ENCODE measurements around the gene TRIM71.

TRIM71 gene

DNA sequence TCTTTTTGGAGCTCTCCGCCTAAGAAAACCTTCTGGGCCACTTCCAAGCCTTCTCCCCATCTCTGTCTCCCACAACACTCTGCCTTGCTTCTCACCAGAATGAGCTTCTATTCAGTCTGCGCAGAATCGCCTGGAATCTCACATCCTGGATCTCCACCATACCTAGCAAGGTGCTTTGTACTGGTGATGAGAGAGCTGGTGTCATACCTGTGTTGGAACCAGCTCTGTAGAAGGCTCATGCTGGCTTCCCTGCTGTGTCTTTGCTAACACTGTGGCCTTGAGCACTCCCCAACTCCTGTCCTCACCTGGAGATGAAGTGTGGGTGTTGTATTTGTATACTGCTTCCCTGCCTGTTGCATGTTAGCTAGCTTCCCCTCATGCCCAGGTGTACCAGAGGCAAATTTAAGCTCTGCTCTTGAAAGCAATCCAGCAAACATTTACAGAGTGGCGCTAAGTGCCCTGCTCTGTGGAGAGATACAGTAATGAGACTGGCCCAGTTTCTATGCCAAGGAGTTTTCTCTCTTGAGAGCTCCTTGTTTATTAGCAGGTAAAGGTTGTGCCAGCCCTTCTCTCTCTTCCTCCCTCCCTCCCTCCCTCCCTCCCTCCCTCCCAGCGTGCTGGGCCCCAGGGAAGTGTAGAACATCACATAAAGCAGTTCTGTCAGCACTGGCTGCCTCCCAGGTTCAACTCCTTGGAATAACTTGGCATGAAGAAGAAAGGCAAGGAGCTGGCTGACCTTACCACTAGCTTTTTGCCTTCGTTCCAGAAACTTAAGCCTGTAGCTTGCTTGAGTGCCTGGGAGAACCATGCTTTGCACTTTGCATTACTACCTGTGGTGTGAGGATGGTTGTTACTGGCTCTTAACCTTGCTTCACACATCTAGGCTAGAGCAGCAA, 54.9 kb downstream of the TRIM71 start:
- TF ChIP-seq POLR2AphosphoS5 (IDR thresholded peaks at IDR 0.05; ENCODE audit: low read depth, low read length) (no peak), TAF1 (IDR thresholded peaks at IDR 0.05; ENCODE audit: borderline replicate concordance, low read depth, low read length) (no peak), POLR2A (IDR thresholded peaks at IDR 0.05; ENCODE audit: low read depth, low read length) (no peak)
- DNase-seq (ENCODE audit: insufficient read length) (no peak), FAIRE-seq (peak; percentile 27)

DNA sequence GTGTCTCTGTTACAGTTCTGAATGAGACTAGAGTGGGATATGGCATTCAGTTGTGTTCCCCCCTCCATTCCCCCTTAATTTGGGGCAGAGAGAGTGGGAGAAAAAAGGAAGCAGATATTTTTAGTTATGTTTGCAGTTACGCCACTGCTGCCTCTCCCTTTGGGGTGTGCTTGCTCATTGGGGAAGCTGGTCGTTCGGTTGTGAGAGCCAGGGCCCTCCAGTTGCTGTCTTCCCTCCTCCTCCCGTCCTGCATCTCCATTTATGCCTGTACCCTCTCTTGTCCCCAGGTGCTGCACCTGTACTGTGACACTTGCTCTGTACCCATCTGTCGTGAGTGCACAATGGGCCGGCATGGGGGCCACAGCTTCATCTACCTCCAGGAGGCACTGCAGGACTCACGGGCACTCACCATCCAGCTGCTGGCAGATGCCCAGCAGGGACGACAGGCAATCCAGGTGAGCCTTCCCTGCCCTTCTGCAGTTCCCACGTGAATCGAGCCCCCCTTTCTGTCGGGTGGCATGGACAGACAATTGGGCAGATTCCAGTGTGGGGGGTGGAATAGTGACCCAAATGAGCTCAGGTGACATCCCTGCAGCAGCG, 55.8 kb downstream of the TRIM71 start:
- FAIRE-seq: no peak
- no peak for DNase-seq (ENCODE audit: insufficient read length)
- TF ChIP-seq POLR2A (IDR thresholded peaks at IDR 0.05; ENCODE audit: low read depth, low read length) (no peak), POLR2AphosphoS5 (IDR thresholded peaks at IDR 0.05; ENCODE audit: low read depth, low read length) (no peak), TAF1 (IDR thresholded peaks at IDR 0.05; ENCODE audit: borderline replicate concordance, low read depth, low read length) (no peak)

DNA sequence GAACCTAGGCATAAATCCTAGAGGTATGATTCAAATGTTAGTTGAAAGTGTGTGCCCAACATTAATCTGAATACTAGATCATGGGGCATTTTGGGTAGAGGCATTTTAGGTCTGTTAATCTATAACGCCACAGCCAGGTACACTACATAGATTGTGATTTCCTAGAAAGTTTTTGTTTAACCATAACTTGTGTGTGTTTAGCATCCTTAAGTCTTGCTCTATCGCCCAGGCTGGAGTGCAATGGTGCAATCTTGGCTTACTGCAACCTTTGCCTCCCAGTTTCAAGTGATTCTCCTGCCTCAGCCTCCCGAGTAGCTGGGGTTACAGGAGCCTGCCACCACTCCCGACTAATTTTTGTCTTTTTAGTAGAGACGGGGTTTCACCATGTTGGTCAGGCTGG, 59.1 kb downstream of the TRIM71 start:
- no peak for DNase-seq (ENCODE audit: insufficient read length)
- TF ChIP-seq POLR2AphosphoS5 (IDR thresholded peaks at IDR 0.05; ENCODE audit: low read depth, low read length): no peak
- TF ChIP-seq TAF1 (IDR thresholded peaks at IDR 0.05; ENCODE audit: borderline replicate concordance, low read depth, low read length): no peak
- no peak for TF ChIP-seq POLR2A (IDR thresholded peaks at IDR 0.05; ENCODE audit: low read depth, low read length)
- no peak for FAIRE-seq

DNA sequence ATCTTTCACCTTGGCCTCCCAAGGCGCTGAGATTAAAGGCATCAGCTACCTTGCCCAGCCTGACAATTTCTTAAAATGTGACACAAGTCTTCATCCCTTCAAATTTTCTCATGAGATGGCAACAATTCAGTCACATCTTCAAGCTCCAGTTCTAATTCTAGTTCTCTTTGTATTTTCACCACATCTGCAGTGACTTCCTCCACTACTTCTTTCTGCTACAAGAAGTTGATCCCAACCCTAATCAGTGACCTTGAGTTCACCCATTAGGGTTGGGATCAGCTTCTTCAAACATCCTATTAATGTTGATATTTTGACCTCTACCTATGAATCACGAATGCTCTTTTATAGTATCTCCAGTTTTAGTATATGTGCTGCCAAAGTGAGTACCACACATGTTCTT, 59.8 kb downstream of the TRIM71 start:
- no peak for FAIRE-seq
- DNase-seq (ENCODE audit: insufficient read length): no peak
- TF ChIP-seq TAF1 (IDR thresholded peaks at IDR 0.05; ENCODE audit: borderline replicate concordance, low read depth, low read length) (no peak), POLR2AphosphoS5 (IDR thresholded peaks at IDR 0.05; ENCODE audit: low read depth, low read length) (no peak), POLR2A (IDR thresholded peaks at IDR 0.05; ENCODE audit: low read depth, low read length) (no peak)

DNA sequence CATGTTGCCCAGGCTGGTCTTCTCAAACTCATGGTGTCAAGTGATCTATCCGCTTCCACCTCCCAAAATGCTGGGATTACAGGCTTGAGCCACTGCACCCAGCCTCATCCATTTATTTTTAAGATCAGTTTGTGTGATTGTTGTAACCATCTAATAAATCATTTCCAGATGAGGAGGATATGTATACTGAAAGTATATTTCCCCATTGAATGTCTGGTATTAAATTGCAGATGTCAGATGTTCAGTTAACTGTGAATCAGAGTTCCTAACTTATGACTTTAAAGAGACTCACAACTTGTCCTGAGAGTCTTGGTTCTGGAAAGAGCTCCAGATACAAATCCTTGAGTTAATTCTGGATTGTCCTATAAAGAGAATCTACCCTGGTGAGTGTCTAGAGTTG, 62.4 kb downstream of the TRIM71 start:
- DNase-seq (ENCODE audit: insufficient read length): no peak
- TF ChIP-seq TAF1 (IDR thresholded peaks at IDR 0.05; ENCODE audit: borderline replicate concordance, low read depth, low read length): no peak
- TF ChIP-seq POLR2A (IDR thresholded peaks at IDR 0.05; ENCODE audit: low read depth, low read length): no peak
- no peak for TF ChIP-seq POLR2AphosphoS5 (IDR thresholded peaks at IDR 0.05; ENCODE audit: low read depth, low read length)
- FAIRE-seq: no peak

DNA sequence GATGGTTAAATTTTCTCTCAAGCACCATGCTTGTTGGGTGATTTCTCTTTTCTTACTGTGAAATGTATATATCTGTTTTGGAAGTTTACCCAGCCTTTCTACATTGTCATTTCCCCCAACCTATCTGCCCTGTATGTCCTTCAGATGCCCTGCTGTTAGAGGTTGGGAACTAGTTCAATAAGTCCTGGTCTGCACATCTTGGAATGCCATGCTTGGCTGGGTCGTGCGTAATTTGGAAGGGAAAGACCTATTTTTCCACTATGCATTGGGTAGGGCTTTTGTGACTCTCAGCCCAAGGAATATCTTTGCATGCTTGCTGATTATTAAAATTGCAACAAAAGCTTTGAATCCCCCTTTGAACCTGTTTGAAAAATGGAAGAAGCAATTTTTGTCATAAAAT, 63.8 kb downstream of the TRIM71 start:
- FAIRE-seq: no peak
- no peak for DNase-seq (ENCODE audit: insufficient read length)
- TF ChIP-seq TAF1 (IDR thresholded peaks at IDR 0.05; ENCODE audit: borderline replicate concordance, low read depth, low read length) (no peak), POLR2A (IDR thresholded peaks at IDR 0.05; ENCODE audit: low read depth, low read length) (no peak), POLR2AphosphoS5 (IDR thresholded peaks at IDR 0.05; ENCODE audit: low read depth, low read length) (no peak)

DNA sequence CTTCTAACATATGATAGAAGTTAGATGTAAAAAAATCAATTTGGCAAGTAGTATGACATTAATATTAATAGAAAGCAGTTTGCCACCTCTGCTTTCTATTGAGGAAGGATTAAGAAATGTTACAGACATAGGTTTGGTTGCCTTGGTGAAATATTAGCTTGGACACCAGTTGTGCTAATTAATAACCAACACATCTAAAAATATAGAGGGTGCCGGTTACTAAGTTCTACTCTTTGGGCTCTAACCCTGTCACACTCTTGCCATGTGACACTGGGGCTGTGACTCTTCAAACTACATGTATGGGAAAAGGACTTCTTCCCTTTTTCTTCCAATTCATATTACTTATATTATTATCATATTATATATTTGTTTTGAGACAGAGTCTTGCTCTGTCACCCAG, 64.4 kb downstream of the TRIM71 start:
- TF ChIP-seq POLR2AphosphoS5 (IDR thresholded peaks at IDR 0.05; ENCODE audit: low read depth, low read length): no peak
- no peak for TF ChIP-seq POLR2A (IDR thresholded peaks at IDR 0.05; ENCODE audit: low read depth, low read length)
- no peak for TF ChIP-seq TAF1 (IDR thresholded peaks at IDR 0.05; ENCODE audit: borderline replicate concordance, low read depth, low read length)
- DNase-seq (ENCODE audit: insufficient read length) (no peak), FAIRE-seq (no peak)

DNA sequence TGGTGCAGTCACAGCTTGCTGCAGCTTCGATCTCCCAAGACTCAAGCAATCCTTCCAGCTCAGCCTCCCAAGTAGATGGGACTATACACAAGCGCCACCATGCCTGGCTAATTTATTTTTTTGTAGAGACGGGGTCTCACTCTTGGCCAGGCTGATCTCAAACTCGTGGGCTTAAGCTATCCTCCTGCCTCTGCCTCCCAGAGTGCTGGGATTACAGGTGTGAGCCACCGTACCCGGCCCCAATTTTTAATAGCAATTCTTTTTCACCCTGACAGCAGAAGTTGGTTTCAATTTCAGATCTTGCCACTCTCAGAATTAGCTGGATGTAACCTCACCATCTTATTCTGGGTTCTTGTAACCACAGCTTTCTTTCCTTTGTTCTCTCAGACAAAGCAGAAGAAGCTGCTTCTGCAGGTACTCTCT, 64.8 kb downstream of the TRIM71 start:
- FAIRE-seq (peak; percentile 68), DNase-seq (ENCODE audit: insufficient read length) (no peak)
- TF ChIP-seq TAF1 (IDR thresholded peaks at IDR 0.05; ENCODE audit: borderline replicate concordance, low read depth, low read length) (no peak), POLR2AphosphoS5 (IDR thresholded peaks at IDR 0.05; ENCODE audit: low read depth, low read length) (no peak), POLR2A (IDR thresholded peaks at IDR 0.05; ENCODE audit: low read depth, low read length) (no peak)

DNA sequence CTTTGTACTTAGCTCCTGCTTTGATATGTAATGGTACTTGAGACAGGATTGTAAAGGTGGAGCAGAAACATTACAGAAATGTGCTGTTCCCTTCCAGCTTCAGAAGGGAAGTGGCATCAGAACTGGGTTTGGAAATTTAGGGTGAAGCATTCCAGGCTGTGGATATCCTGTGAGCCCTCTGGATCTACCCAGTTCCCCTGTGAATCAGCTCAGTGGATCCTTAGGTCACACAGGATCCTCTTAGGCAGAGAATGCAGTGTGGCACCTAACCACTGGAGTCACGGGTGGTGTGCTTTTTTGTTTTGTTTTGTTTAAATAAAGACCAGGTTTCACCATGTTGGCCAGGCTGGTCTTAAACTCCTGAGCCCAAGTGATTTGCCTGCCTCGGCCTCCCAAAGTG, 66.0 kb downstream of the TRIM71 start:
- no peak for DNase-seq (ENCODE audit: insufficient read length)
- no peak for FAIRE-seq
- TF ChIP-seq TAF1 (IDR thresholded peaks at IDR 0.05; ENCODE audit: borderline replicate concordance, low read depth, low read length) (no peak), POLR2AphosphoS5 (IDR thresholded peaks at IDR 0.05; ENCODE audit: low read depth, low read length) (no peak), POLR2A (IDR thresholded peaks at IDR 0.05; ENCODE audit: low read depth, low read length) (no peak)

DNA sequence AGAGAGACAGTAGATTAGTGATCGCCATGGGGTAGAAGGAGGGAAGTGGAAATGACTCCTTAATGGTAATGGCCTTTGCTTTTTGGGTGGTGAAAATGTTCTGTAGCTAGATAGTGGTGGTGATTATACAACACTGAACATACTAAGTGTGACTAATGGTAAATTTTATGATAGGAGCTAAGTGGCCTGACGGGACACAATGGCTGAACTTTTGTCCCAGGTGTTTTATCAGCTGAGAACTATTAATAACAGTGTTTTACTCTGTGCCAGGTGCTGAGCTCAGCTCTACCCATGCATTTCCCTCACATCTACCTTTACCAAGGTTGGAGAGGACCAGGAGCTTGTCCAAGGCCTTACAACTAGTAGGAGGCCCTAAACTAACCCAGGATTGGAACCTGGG, 66.8 kb downstream of the TRIM71 start:
- FAIRE-seq (no peak), DNase-seq (ENCODE audit: insufficient read length) (no peak)
- TF ChIP-seq POLR2AphosphoS5 (IDR thresholded peaks at IDR 0.05; ENCODE audit: low read depth, low read length) (no peak), TAF1 (IDR thresholded peaks at IDR 0.05; ENCODE audit: borderline replicate concordance, low read depth, low read length) (no peak), POLR2A (IDR thresholded peaks at IDR 0.05; ENCODE audit: low read depth, low read length) (no peak)

DNA sequence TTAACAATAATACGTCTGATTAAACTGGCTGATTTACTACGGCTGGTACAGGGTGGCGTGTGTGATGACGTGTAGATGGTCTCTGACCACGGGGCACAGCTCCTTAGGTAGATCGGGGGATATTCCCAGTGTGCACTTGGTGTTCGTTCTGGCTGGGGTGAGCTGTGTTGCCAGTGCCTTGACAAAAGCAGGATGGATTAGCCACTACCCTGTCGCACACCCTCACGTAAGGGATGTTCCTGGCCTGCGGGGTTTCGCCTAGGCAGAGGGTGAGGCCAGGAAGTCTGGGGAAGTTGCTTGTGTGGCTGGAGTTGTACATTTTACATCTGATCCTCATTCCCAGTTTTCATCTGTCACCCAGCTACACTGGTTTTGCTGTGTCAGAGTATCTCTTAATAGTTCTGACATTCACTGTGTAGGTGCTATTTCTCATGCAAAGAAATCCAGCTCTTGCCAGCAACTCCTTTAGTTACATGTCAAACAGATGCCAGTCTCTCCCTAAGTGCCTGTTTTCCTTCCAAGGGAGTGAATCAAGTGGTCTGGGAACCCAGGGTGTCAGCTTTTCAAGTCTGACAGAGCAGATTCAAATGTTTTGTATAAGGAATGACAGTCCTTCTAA, 67.6 kb downstream of the TRIM71 start:
- DNase-seq (ENCODE audit: insufficient read length) (no peak), FAIRE-seq (no peak)
- no peak for TF ChIP-seq POLR2A (IDR thresholded peaks at IDR 0.05; ENCODE audit: low read depth, low read length)
- TF ChIP-seq POLR2AphosphoS5 (IDR thresholded peaks at IDR 0.05; ENCODE audit: low read depth, low read length): no peak
- no peak for TF ChIP-seq TAF1 (IDR thresholded peaks at IDR 0.05; ENCODE audit: borderline replicate concordance, low read depth, low read length)
